HepG2 (cell line): Measurements from ENCODE around the gene MKNK1. TPM values are rescaled to one million over a fixed set of nuclear protein-coding genes. Genes with fewer than 3 reads are reported as not detected.

Experiments
- ATAC-seq: fragments of 200-7000 bp; cut with Tn5 transposase; 3 replicates; pipeline ENCODE4 v1.9.1; 2020; ENCODE audit warnings: mild to moderate bottlenecking, moderate library complexity
- BruUV-seq: library from RNA; stranded (reverse); fragments of 400-500 nt; replicated peaks from 2 replicates; lab custom pipeline; 2021; lab: Mats Ljungman, UMichigan
- CTCF ChIA-PET: fragments of 300-600 bp; formaldehyde crosslinking; extraction: SDS; loops from one replicate; lab custom pipeline; 2021; ENCODE audit warnings: low total read pairs, inconsistent platforms, low intra/inter-chr PET ratio; lab: Yijun Ruan, JAX
- POLR2A ChIA-PET: fragments of 350-600 bp; sonication (Branson Sonifier 250); formaldehyde crosslinking; loops from one replicate; lab custom pipeline; 2020; ENCODE audit warnings: antibody characterized with exemption, inconsistent platforms; lab: Yijun Ruan, JAX
- DNase-seq: peaks from one replicate; pipeline ENCODE4 v3.0.0-alpha.2; 2015; ENCODE audit warnings: low spot score
- FAIRE-seq: peaks from 3 replicates; lab custom pipeline; 2011; peaks lifted over from hg19 to GRCh38; lab: Jason Lieb, UNC
- H2AFZ ChIP-seq: one replicate; pipeline ENCODE4 v1.6.1; 2011; ENCODE audit warnings: low read length, inconsistent platforms
- H3K27ac ChIP-seq: fragments of 300-600 bp; 3 replicates; pipeline ENCODE4 v1.8.0; 2011; ENCODE audit warnings: mixed run types, mild to moderate bottlenecking, mixed read lengths, low read length, inconsistent platforms; ENCODE audit not compliant: insufficient read depth; ENCODE audit errors: extremely low read length
- H3K27me3 ChIP-seq, 2 experiments: fragments of 200-600 bp in 1 of 2; 2 replicates in 1 of 2; 3 replicates in 1 of 2; pipeline versions ENCODE4 v1.6.0 to v1.8.0; 2011; ENCODE audit warnings: low read length in 2 of 2, mild to moderate bottlenecking in 2 of 2, moderate library complexity in 2 of 2, inconsistent platforms in 1 of 2; ENCODE audit not compliant: insufficient read depth in 2 of 2, control insufficient read depth in 1 of 2
- H3K36me3 ChIP-seq, 2 experiments: fragments of 200-600 bp in 1 of 2; replicated peaks in 1 of 2; 2 replicates in 1 of 2; 3 replicates in 1 of 2; pipeline versions ENCODE4 v1.5.1 to v1.8.0; 2011; ENCODE audit warnings: low read length in 2 of 2, inconsistent platforms in 1 of 2; ENCODE audit not compliant: insufficient read depth in 2 of 2, control insufficient read depth in 1 of 2
- H3K4me1 ChIP-seq: 2 replicates; pipeline ENCODE4 v1.5.1; 2012; ENCODE audit warnings: low read length, inconsistent platforms; ENCODE audit not compliant: insufficient read depth
- H3K4me2 ChIP-seq: 2 replicates; pipeline ENCODE4 v1.6.0; 2011; ENCODE audit warnings: low read depth, low read length, inconsistent platforms
- H3K4me3 ChIP-seq, 3 experiments: fragments of 200-600 bp in 1 of 3; sonication (generic), shearing (Covaris generic) in 1 of 3; replicated peaks in 1 of 3; 2 replicates each; pipeline ENCODE4 v1.5.1; 2011 to 2016; ENCODE audit warnings: low read length in 3 of 3, inconsistent platforms in 2 of 3, low read depth in 2 of 3, mild to moderate bottlenecking in 2 of 3, control low read depth in 1 of 3, mixed read lengths in 1 of 3; ENCODE audit not compliant: insufficient read depth in 1 of 3
- H3K79me2 ChIP-seq: one replicate; pipeline ENCODE4 v1.6.1; 2011; ENCODE audit warnings: low read length, inconsistent platforms; ENCODE audit not compliant: insufficient read depth
- H3K9ac ChIP-seq: 2 replicates; pipeline ENCODE4 v1.6.0; 2011; ENCODE audit warnings: mild to moderate bottlenecking, low read depth, low read length, inconsistent platforms; ENCODE audit not compliant: insufficient read depth
- H3K9me3 ChIP-seq: 2 replicates; pipeline ENCODE4 v1.5.1; 2012; ENCODE audit warnings: mild to moderate bottlenecking, low read length
- H4K20me1 ChIP-seq: 2 replicates; pipeline ENCODE4 v1.6.0; 2011; ENCODE audit warnings: inconsistent platforms, mild to moderate bottlenecking, low read length, moderate library complexity; ENCODE audit not compliant: insufficient read depth
- ERF ChIP-seq: IDR thresholded peaks from 2 replicates; pipeline ENCODE4 v1.6.1; 2018; ENCODE audit warnings: missing biosample characterization, missing genetic modification reagents
- MTF1 ChIP-seq: sonication (generic); formaldehyde crosslinking; IDR thresholded peaks from 2 replicates; pipeline ENCODE4 v1.5.0; 2020; ENCODE audit warnings: missing genetic modification reagents
- PRPF4 ChIP-seq: fragments of 200-400 bp; formaldehyde crosslinking; IDR thresholded peaks from 2 replicates; pipeline ENCODE4 v1.6.1; 2016; ENCODE audit warnings: low read length, low read depth; ENCODE audit not compliant: poor library complexity, severe bottlenecking
- STAG1 ChIP-seq: sonication (generic); formaldehyde crosslinking; IDR thresholded peaks from 2 replicates; pipeline ENCODE4 v1.4.0; 2020; ENCODE audit warnings: missing genetic modification reagents
- XRCC5 ChIP-seq: fragments of 200-400 bp; formaldehyde crosslinking; optimal IDR thresholded peaks from 2 replicates; pipeline ENCODE3; 2017; ENCODE audit warnings: mild to moderate bottlenecking, low read length
- ZNF777 ChIP-seq: sonication (generic); formaldehyde crosslinking; IDR thresholded peaks from 2 replicates; pipeline ENCODE4 v1.4.0; 2020; ENCODE audit warnings: missing genetic modification reagents
- WGBS: methylation state at CpG from one replicate; pipeline ENCODE4 v1.1.6; 2017; ENCODE audit warnings: low lambda C conversion rate; 5-methylcytosine and 5-hydroxymethylcytosine counted together
- in situ Hi-C: cut with HindIII; loops from 2 replicates; pipeline ENCODE4 v1.10.0; 2017; ENCODE audit warnings: low pct_unique_long_range_greater_than_20kb; ENCODE audit not compliant: extremely low pct_ligation_motif_present
- intact Hi-C: fragments of 100-400 bp; cut with micrococcal nuclease; formaldehyde crosslinking; loops from one replicate; pipeline ENCODE4 v1.10.0; 2022; ENCODE audit not compliant: unreplicated experiment
- polyA plus RNA-seq, 8 experiments: library from polyadenylated mRNA; depleted of rRNA in 3 of 8; stranded (reverse) in 7 of 8; unstranded in 1 of 8; fragments of >200 nt; fragmentation: Illumina TruSeq in 4 of 8; extraction: Trizol in 4 of 8; gene quantifications; 2 replicates each; pipeline versions ENCODE4 v1.2.1 to v1.2.3, GENCODE V29; 2011 to 2016; ENCODE audit warnings: low read depth in 4 of 8, missing spikeins in 1 of 8, mixed read lengths in 1 of 8; ENCODE audit not compliant: insufficient read depth in 1 of 8
- total RNA-seq, 5 experiments: library from RNA; depleted of rRNA; stranded (reverse); fragments of >200 nt; fragmentation: Illumina TruSeq; extraction: Trizol; gene quantifications; 2 replicates each; pipeline ENCODE4 v1.2.3, GENCODE V29; 2016; ENCODE audit warnings: low read depth in 1 of 5
- TF ChIP-seq, protein P1 (sequence below): sonication (generic); formaldehyde crosslinking; IDR thresholded peaks from 2 replicates; pipeline ENCODE4 v1.4.0; 2020; ENCODE audit warnings: mild to moderate bottlenecking, missing genetic modification reagents
- TF ChIP-seq, protein P2 (sequence below): sonication (generic); formaldehyde crosslinking; IDR thresholded peaks from 2 replicates; pipeline ENCODE4 v1.5.0; 2020; ENCODE audit warnings: mild to moderate bottlenecking, missing genetic modification reagents, moderate library complexity
- TF ChIP-seq, protein P3 (sequence below), 2 experiments: sonication (generic) in 1 of 2; formaldehyde crosslinking in 1 of 2; IDR thresholded peaks; 2 replicates each; pipeline versions ENCODE4 v1.4.0 to v1.6.1; 2018 to 2020; ENCODE audit warnings: missing genetic modification reagents in 2 of 2, borderline replicate concordance in 1 of 2, low read depth in 1 of 2, mild to moderate bottlenecking in 1 of 2, missing biosample characterization in 1 of 2
- TF ChIP-seq, protein P4 (sequence below): sonication (generic); formaldehyde crosslinking; IDR thresholded peaks from 2 replicates; pipeline ENCODE4 v1.4.0; 2020; ENCODE audit warnings: missing genetic modification reagents
- TF ChIP-seq, protein P5 (sequence below): sonication (generic); formaldehyde crosslinking; IDR thresholded peaks from 2 replicates; pipeline ENCODE4 v1.5.0; 2020; ENCODE audit warnings: missing genetic modification reagents, mild to moderate bottlenecking, borderline replicate concordance

MKNK1 gene
- total and polyA plus RNA-seq, 2 of the 13 experiments (the other 11 are each of a cell fraction or from before 2014, with no cell fraction given) = 18.5 to 24.1 TPM

DNA sequence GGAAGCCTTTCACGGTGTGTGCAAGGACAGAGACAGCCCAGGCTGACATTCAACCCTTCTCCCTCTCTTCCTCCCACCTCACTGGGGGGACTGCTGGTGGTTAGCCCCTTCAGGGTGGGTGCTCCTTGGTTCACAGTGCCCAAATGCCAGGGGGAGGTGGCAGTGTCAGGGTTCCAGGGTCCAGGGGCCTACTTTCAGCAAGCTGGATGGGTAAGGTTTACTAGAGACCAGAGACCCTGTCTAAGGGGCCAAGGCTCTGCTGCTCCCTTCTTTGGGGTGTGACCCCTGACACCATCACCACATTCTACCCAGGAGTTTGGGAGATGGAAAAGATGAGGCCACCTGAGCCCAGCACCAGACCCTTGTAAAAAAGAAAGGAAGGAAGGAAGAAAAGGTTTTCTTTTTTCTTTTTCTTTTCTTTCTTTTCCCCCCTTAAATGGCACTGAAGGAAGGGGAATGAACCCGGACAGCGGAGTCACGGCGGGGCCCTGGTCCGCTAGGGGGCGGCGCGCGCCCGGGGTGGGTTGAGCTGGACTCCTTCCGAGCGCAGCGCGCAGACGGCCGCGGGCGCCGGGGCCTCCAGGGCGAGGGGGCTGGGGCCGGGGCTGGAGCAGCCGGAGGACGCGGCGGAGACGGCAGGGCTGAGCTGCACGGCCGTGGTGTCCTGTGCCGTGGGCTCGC lies 71.4 kb downstream of the MKNK1 start:
- BruUV-seq = no TSS peak
- Histone ChIP-seq H3K36me3 (no peaks in the 10 kb centered on the region), H3K9ac (no peak overlapping the region), H3K4me3 (peak overlapping the region in 1 of 3 experiments; percentile 43; a peak in 2 of 6 replicates), H3K4me2 (peak overlapping the region; percentile 55), H2AFZ (no peak overlapping the region), H3K27ac (no peak overlapping the region), H4K20me1 (no peaks in the 10 kb centered on the region; the same call in 1 of the 2 replicates), H3K79me2 (no peaks in the 10 kb centered on the region), H3K4me1 (peaks cover 4% of the 10 kb centered on the region), H3K27me3 (peaks cover 8 to 54% of the 10 kb centered on the region in 2 experiments), H3K9me3 (no peaks in the 10 kb centered on the region)
- FAIRE-seq (no peak), DNase-seq (no peak), ATAC-seq (peak; percentile 70)
- in situ Hi-C loops (no loop called here), intact Hi-C loops (loop anchor here (2.0 kb wide), 1 partner anchor 42 kb away; no protein-coding TSS in a partner anchor)
- ChIA-PET CTCF (interaction anchor here (1.1 kb wide), 1 partner anchor 90 kb away, joined by 3 read pairs; no protein-coding TSS in a partner anchor), POLR2A (no interaction called here)
- WGBS = under 1% methylated on average over 15 of the region's 31 CpGs
- no peak for TF ChIP-seq PRPF4
- TF ChIP-seq XRCC5 = peak; percentile 40
- TF ChIP-seq, protein P1, sequence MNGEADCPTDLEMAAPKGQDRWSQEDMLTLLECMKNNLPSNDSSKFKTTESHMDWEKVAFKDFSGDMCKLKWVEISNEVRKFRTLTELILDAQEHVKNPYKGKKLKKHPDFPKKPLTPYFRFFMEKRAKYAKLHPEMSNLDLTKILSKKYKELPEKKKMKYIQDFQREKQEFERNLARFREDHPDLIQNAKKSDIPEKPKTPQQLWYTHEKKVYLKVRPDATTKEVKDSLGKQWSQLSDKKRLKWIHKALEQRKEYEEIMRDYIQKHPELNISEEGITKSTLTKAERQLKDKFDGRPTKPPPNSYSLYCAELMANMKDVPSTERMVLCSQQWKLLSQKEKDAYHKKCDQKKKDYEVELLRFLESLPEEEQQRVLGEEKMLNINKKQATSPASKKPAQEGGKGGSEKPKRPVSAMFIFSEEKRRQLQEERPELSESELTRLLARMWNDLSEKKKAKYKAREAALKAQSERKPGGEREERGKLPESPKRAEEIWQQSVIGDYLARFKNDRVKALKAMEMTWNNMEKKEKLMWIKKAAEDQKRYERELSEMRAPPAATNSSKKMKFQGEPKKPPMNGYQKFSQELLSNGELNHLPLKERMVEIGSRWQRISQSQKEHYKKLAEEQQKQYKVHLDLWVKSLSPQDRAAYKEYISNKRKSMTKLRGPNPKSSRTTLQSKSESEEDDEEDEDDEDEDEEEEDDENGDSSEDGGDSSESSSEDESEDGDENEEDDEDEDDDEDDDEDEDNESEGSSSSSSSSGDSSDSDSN (CRISPR knock-in tag) = peak; percentile 38; the same call in 1 of the 2 replicates
- peak; percentile 75; the same call in 1 of the 2 replicates for TF ChIP-seq ZNF777 (CRISPR knock-in tag)
- TF ChIP-seq MTF1 = no peak
- TF ChIP-seq, protein P2, sequence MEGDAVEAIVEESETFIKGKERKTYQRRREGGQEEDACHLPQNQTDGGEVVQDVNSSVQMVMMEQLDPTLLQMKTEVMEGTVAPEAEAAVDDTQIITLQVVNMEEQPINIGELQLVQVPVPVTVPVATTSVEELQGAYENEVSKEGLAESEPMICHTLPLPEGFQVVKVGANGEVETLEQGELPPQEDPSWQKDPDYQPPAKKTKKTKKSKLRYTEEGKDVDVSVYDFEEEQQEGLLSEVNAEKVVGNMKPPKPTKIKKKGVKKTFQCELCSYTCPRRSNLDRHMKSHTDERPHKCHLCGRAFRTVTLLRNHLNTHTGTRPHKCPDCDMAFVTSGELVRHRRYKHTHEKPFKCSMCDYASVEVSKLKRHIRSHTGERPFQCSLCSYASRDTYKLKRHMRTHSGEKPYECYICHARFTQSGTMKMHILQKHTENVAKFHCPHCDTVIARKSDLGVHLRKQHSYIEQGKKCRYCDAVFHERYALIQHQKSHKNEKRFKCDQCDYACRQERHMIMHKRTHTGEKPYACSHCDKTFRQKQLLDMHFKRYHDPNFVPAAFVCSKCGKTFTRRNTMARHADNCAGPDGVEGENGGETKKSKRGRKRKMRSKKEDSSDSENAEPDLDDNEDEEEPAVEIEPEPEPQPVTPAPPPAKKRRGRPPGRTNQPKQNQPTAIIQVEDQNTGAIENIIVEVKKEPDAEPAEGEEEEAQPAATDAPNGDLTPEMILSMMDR (CRISPR knock-in tag) = peak; percentile 59
- TF ChIP-seq, protein P3, sequence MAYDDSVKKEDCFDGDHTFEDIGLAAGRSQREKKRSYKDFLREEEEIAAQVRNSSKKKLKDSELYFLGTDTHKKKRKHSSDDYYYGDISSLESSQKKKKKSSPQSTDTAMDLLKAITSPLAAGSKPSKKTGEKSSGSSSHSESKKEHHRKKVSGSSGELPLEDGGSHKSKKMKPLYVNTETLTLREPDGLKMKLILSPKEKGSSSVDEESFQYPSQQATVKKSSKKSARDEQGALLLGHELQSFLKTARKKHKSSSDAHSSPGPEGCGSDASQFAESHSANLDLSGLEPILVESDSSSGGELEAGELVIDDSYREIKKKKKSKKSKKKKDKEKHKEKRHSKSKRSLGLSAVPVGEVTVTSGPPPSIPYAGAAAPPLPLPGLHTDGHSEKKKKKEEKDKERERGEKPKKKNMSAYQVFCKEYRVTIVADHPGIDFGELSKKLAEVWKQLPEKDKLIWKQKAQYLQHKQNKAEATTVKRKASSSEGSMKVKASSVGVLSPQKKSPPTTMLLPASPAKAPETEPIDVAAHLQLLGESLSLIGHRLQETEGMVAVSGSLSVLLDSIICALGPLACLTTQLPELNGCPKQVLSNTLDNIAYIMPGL (CRISPR knock-in tag; IDR thresholded peaks at IDR 0.05; ENCODE audit: borderline replicate concordance in 1 of 2, low read depth in 1 of 2) = peak in 1 of 2 experiments; percentile 25; a peak in 1 of 4 replicates
- TF ChIP-seq, protein P4, sequence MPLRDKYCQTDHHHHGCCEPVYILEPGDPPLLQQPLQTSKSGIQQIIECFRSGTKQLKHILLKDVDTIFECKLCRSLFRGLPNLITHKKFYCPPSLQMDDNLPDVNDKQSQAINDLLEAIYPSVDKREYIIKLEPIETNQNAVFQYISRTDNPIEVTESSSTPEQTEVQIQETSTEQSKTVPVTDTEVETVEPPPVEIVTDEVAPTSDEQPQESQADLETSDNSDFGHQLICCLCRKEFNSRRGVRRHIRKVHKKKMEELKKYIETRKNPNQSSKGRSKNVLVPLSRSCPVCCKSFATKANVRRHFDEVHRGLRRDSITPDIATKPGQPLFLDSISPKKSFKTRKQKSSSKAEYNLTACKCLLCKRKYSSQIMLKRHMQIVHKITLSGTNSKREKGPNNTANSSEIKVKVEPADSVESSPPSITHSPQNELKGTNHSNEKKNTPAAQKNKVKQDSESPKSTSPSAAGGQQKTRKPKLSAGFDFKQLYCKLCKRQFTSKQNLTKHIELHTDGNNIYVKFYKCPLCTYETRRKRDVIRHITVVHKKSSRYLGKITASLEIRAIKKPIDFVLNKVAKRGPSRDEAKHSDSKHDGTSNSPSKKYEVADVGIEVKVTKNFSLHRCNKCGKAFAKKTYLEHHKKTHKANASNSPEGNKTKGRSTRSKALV (CRISPR knock-in tag) = peak; percentile 79; the same call in 1 of the 2 replicates
- TF ChIP-seq ERF (CRISPR knock-in tag) = no peak
- TF ChIP-seq STAG1 (CRISPR knock-in tag) = peak; percentile 49
- TF ChIP-seq, protein P5, sequence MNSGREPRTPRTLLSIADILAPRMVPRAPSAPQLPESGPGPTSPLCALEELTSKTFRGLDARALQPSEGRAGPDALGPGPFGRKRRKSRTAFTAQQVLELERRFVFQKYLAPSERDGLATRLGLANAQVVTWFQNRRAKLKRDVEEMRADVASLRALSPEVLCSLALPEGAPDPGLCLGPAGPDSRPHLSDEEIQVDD (CRISPR knock-in tag) = no peak
